EH (cell line): ENCODE results near the gene CEMIP.

ENCODE experiments used
- DNase-seq: peaks from one replicate; pipeline ENCODE4 v3.0.0-alpha.2; 2015; ENCODE audit warnings: low read depth

CEMIP gene

DNA sequence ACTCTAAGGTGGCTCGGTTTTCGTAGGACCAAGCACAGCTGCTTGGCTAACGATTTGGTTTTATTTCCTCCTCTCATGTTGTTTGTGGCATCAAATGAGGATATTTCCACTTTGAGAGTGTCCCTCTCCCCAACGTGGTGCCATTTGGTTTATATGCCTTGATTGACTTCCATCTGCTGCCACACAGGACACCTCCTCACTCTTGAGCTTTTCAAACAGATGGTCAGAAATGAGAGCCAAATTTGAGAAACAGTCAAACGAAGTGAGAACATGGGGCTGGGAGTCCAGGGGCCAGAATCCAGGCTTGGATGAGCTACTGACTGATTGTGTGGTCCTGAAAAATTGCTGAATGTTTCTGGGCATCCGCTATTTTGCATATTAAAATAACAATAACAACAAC is 43.5 kb downstream of the CEMIP start:
- no peak for DNase-seq

DNA sequence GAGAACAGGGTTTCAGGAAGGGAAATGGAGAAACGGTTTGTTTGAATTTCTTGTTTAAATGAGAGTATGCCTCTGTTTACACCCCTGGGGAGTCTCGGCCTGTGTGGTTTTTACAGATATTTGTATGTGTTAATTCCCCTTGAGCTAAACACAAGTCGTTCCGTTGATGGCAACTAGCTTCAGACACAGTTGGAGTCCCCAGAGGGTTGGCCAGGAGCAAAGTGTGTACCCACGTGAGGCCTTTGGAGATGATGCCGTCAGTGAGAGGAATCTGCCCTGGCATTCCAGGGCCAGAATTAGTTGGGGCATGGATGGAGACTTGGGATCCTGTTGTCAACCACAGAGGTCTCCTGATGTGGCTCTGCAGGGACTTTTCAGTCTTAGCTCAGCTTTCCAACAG is 44.0 kb downstream of the CEMIP start:
- DNase-seq: no peak

- DNase-seq: no peak
These were observed 44.8 kb downstream of the CEMIP start for GRCh38 chr15:80823995-80824394.

DNA sequence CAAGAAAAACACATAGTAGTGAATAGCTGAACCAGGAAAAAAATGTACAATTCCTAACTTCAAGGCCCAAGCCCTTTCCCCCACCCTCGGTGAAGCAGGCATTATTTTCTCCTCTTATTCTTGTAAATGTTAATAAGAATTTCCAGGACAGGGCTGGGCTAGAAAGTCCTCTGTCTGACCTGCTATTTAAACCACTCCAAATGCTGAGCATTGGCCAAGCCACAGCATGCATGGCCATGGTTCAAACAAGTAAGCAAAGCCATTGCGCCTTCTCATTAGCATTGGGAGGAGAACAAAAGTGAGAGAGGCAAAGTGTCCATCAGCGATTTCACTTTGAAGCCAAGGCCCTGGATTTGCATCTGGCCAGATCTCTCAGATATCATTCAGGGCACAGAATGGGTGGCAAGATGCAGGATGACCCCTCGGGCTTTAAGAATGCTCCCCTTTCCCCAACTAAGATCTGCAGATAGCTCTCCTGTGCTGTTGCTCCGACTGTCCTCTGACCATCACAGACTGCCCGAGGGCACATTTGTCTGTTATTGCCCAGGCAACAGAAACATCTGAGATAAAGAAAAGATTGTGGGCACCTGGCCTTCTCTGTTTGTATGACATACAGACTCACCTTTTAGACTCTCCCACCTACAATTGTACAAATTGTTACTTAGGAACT is 46.3 kb downstream of the CEMIP start:
- DNase-seq: peak; percentile 46

GRCh38 chr15:80828796-80829195 is 49.6 kb downstream of the CEMIP start:
- no peak for DNase-seq

GRCh38 chr15:80830677-80831076 is 51.5 kb downstream of the CEMIP start:
- DNase-seq: no peak

- no peak for DNase-seq
These were observed 52.0 kb downstream of the CEMIP start for GRCh38 chr15:80831192-80831591.

DNA sequence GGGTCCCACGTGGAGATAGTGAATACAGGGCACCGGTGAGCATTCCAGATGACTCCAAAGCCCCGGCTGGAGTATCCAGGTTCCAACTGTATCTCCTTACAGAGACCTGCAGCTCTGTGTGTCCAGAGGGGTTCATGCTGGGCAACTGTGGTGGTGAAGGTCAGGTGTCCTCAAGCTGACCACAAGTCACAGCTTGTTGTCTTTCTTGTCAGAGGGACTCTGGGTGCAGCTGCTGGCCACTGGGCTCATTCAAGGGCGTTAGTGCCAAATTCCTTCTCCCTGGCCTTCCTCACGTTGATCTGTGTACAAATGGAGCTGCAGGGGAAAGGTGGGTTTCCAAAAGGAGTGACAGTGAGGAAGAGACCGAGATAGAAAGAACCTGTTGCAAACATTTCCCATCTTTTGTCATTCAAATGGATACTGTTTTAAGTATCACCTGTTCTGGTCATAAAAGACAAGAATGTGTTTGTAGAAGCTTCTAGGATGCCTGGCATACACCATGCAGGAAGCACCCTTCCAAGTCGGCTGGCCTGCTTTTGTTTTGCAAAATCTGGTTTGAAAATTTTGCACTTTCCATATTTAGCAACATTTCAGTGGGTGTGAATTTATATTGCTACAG is 52.5 kb downstream of the CEMIP start:
- no peak for DNase-seq

- no peak for DNase-seq
These were observed 53.5 kb downstream of the CEMIP start for GRCh38 chr15:80832686-80833085.

DNA sequence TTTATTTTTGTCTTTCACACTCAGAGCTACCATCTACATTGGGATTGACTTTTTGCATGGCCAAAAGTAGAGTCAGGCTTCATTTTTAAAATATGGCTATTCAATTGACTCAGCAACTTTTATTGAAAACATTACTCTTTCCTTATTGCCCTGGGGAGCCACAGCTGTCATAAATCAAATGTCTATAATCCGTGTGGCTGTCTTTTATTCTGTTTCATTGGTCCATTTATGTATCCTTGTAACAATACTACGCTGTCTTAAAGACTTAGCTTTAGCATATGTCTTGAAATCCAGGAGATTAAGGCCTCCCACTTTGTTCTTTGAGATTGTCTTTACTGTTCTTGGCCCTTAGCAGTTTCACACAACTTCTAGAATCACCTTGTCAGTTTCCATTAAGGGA is 55.2 kb downstream of the CEMIP start:
- DNase-seq: no peak

GRCh38 chr15:80834906-80835305 is 55.7 kb downstream of the CEMIP start:
- no peak for DNase-seq

- DNase-seq: no peak
These were observed 56.2 kb downstream of the CEMIP start for GRCh38 chr15:80835336-80835735.

DNA sequence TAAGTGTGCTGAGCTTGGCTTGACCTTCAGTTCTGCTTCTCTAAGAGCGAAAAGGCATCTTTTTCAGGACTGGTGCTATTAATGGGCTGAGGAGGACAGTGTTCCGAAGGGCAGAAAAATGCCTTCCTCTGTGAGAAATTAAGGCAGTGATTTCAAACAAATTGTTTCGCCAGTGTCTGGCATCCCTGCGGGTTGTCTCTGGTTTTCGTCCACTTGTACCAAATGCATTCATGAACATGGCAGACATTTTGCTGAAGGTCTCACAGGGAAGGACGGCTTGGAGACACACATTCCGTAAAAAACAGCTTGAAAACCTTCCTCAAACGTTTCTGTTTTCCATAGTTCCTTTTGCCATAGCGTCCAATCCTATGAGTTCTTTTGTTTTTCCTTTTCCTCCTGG is 57.1 kb downstream of the CEMIP start:
- DNase-seq: no peak

- DNase-seq: no peak
These were observed 57.8 kb downstream of the CEMIP start for GRCh38 chr15:80837006-80837405.

- no peak for DNase-seq
These were observed 58.8 kb downstream of the CEMIP start for GRCh38 chr15:80838012-80838411.

GRCh38 chr15:80838666-80839065 is 59.5 kb downstream of the CEMIP start:
- no peak for DNase-seq

- no peak for DNase-seq
These were observed 60.6 kb downstream of the CEMIP start for GRCh38 chr15:80839764-80840130.

DNA sequence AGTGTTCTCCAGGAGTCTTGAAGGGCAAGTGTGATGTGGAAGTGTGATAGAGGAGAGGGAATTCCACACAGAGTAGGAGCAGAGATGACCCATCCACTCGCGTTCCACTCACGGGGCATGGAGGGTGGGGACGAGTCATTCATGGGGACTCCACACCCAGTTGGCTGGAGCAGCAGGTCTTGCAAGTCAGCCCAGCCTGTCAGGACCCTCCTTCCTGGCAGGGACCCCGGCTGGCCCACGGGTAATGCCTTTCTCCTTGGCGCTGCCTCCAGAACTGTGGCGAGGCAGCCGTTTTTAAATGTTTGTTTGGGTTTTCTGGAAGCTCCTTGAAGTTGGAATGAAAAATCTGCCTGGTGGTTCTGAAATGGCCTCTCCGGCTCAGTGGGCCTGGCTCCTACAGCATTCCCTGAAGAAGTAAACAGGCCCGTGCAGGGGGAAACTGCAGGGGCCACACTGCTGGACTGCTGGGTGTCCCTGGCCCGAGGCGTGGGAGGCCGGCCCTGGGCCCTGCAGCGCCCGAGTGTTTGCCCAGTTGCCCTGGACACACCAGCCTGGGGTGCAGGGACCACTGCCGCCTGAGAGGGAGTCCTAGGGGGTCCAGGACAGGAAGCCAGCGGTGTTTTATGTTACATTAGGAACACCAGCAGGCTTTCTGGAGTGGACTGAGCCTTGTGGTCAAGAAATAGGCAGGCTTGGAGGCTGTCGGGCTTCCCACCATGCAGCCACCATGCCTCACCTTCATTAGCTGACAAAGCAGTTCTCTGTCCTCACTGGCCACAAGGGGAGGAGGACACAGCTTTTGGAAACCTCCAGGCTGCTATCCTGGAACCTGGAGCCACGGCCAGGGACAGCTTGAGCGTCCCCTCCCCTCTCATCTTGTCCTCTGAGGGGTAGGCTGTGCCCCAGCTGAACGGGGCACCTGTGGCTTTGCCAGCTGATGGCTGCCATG is 61.3 kb downstream of the CEMIP start:
- no peak for DNase-seq

- DNase-seq: no peak
These were observed 62.4 kb downstream of the CEMIP start for GRCh38 chr15:80841541-80841940.

GRCh38 chr15:80844011-80844732 is 65.0 kb downstream of the CEMIP start:
- peak; percentile 81 for DNase-seq

DNA sequence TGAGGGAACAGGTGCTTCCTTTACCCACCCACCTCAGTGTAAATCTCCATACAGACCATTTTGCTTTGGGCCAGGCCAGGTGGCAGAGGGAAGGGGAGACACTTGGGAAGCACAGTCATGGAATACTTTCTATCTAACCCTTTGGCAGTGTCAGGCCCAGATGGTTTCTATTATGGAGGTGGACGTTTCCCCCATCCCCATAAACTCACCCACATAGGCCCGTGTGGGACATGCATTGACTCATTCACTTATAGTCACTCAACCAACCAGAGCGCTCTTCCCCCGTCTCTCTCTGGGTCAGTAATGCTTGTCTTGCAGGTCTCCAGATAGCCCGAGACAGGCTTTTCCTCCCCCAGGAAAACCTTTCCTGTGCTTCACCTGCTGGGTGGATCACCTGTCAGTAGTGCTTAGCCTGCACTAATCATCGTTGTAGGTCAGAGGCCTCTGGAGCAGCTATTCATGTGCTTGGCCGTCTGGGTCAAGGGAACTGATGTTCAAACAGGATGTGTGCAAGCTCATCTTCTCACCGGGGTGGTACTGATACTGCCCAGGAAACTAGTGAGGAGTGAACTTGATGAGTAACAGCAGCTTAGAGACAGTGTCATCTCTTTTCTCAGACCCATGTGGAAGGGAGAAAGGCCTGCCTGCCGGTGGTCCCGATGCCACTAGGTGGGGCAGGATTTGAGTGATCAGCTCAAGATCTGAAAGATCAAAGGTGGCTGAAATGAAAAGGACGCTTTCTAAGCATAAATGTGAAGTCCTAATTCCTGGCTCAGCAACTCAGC is 67.1 kb downstream of the CEMIP start:
- peak; percentile 40 for DNase-seq

DNA sequence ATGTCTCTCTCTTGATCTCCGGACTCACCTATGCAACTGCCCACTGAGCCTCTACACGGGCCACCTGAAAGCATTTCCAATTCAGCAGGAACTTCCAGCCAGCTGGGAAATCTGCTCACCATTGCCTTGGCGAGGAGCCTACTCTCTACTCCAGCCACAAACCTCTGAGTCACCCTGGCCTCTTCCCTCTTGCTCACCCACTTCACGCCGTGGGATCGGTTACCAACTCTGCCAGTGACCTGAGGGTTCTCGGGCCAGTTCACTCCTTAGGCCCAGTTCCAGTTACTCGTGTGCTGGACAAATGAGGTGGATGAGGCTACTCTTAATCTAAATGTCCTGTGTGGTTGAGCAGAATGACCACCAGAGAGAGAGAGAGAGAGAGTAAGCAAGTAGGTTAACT is 70.1 kb downstream of the CEMIP start:
- peak; percentile 92 for DNase-seq
